ENCODE results near the gene PUSL1. TPM values are rescaled to one million over a fixed set of nuclear protein-coding genes. Genes with fewer than 3 reads are reported as not detected.

PUSL1 gene
- total and polyA plus RNA-seq, 2 of the 4 experiments (the other 2 are of a cell fraction): 10.9 to 33.0 TPM

GRCh38 chr1:1341549-1342021 lies 33.2 kb downstream of the PUSL1 start:
- H3K4me2 ChIP-seq (ENCODE audit: low read depth, low read length): no peak overlapping the region
- no peak overlapping the region for H4K5ac ChIP-seq (ENCODE audit: low read depth, low read length)
- H3K4me1 ChIP-seq (ENCODE audit: control insufficient read depth, insufficient read depth, low read length): peaks cover 18% of the 10 kb centered on the region
- H2AK5ac ChIP-seq (ENCODE audit: low read depth, low read length): no peak overlapping the region
- H4K20me1 ChIP-seq (ENCODE audit: insufficient read depth, low read length): peaks cover 49% of the 10 kb centered on the region
- H2AK9ac ChIP-seq (replicated peaks; ENCODE audit: low read depth, low read length, poor library complexity): no peak overlapping the region
- peaks cover 41% of the 10 kb centered on the region for H3K36me3 ChIP-seq (ENCODE audit: control insufficient read depth, insufficient read depth, low read length)
- 97% methylated on average over 11 of the region's 17 CpGs; no CpG with 5 or more reads in 1 of the 2 experiments for WGBS, 2 experiments (ENCODE audit: extremely low coverage in 2 of 2, insufficient read length in 1 of 2)
- DNase-seq (no peak), ATAC-seq (ENCODE audit: low read depth) (no peak)
- no peak overlapping the region for H2BK15ac ChIP-seq (ENCODE audit: low read depth, low read length)
- no TSS peak for BruUV-seq (replicated peaks)
- no peak overlapping the region for H4K8ac ChIP-seq (ENCODE audit: low read depth in 2 of 2, low read length in 2 of 2)
- no peak overlapping the region for H4K91ac ChIP-seq (ENCODE audit: insufficient read depth, low read depth, low read length)
- H3K27ac ChIP-seq (ENCODE audit: insufficient read depth, low read length): no peak overlapping the region
- no peaks in the 10 kb centered on the region for H3K27me3 ChIP-seq (ENCODE audit: control insufficient read depth, insufficient read depth, low read length)
- H2AFZ ChIP-seq (replicated peaks; ENCODE audit: low read length, poor library complexity): no peak overlapping the region
- TF ChIP-seq MXI1 (IDR thresholded peaks at IDR 0.05; ENCODE audit: borderline replicate concordance, low read depth, low read length) (no peak), ELK1 (IDR thresholded peaks at IDR 0.05; ENCODE audit: borderline replicate concordance, low read depth, low read length) (no peak), SMC3 (IDR thresholded peaks at IDR 0.05; ENCODE audit: low read depth, low read length) (no peak), MAFK (IDR thresholded peaks at IDR 0.05; ENCODE audit: low read depth, low read length) (no peak), POLR2A (IDR thresholded peaks at IDR 0.05; ENCODE audit: low read depth, low read length) (no peak), FOS (IDR thresholded peaks at IDR 0.05; ENCODE audit: low read depth, low read length) (no peak), NFE2L2 (IDR thresholded peaks at IDR 0.05; ENCODE audit: low read depth, low read length) (no peak), RCOR1 (IDR thresholded peaks at IDR 0.05; ENCODE audit: insufficient replicate concordance, low read length) (no peak), BHLHE40 (IDR thresholded peaks at IDR 0.05; ENCODE audit: low read depth, low read length) (no peak), RFX5 (IDR thresholded peaks at IDR 0.05; ENCODE audit: low read depth, low read length) (no peak), CHD1 (IDR thresholded peaks at IDR 0.05; ENCODE audit: low read depth, low read length) (no peak), USF2 (IDR thresholded peaks at IDR 0.05; ENCODE audit: low read depth, low read length) (no peak)
- H3K56ac ChIP-seq (ENCODE audit: extremely low read depth, insufficient read depth, low read length): no peak overlapping the region
- no peaks in the 10 kb centered on the region for H3K9me3 ChIP-seq (ENCODE audit: control insufficient read depth, insufficient read depth, low read length)
- no peak overlapping the region for H2BK20ac ChIP-seq (ENCODE audit: low read depth, low read length)
- in situ Hi-C loops (cut with MboI; ENCODE audit: low sequenced_read_pairs): no loop called here
- no peak overlapping the region for H3K9ac ChIP-seq (ENCODE audit: low read depth, low read length)
- ChIA-PET POLR2A (ENCODE audit: unreplicated experiment) (no interaction called here), CTCF (no interaction called here)
- no peak overlapping the region for H3K14ac ChIP-seq (replicated peaks; ENCODE audit: low read depth, low read length)
- dilution Hi-C loops (cut with HindIII; ENCODE audit: low sequenced_read_pairs, unreplicated experiment): no loop called here
- H3K9me1 ChIP-seq (ENCODE audit: insufficient read depth, low read length): peaks cover 13% of the 10 kb centered on the region
- no peak overlapping the region for H3K4ac ChIP-seq (ENCODE audit: low read depth, low read length)
- H3K18ac ChIP-seq (ENCODE audit: low read depth, low read length): no peak overlapping the region
- no peak overlapping the region for H2BK120ac ChIP-seq (ENCODE audit: low read depth, low read length)
- peaks cover 12 to 54% of the 10 kb centered on the region in 2 experiments for H3K79me1 ChIP-seq (ENCODE audit: low read depth in 1 of 2, low read length in 2 of 2)
- no peak overlapping the region for H3K23ac ChIP-seq (ENCODE audit: low read depth, low read length)
- H3K4me3 ChIP-seq (ENCODE audit: insufficient read depth, low read depth, low read length): no peak overlapping the region
- no peak overlapping the region for H2BK5ac ChIP-seq (ENCODE audit: low read depth, low read length, poor library complexity, severe bottlenecking)
- intact Hi-C loops (cut with micrococcal nuclease): no loop called here
